RWPE2 (cell line): ENCODE data around the gene ETV3.
A peak's percentile ranks its signal among the peaks of the same experiment; 100 is the strongest.

Experiments used
- ATAC-seq: fragments of 200-7000 bp; cut with Tn5 transposase; 3 replicates; pipeline ENCODE4 v1.9.1; 2021; ENCODE audit warnings: low read depth
- DNase-seq: peaks from one replicate; pipeline ENCODE4 v3.0.0-alpha.2; 2020; ENCODE audit warnings: low spot score
- H3K27ac ChIP-seq: fragments of 450-650 bp; 2 replicates; pipeline ENCODE4 v1.5.1; 2017; ENCODE audit warnings: mild to moderate bottlenecking; ENCODE audit not compliant: poor library complexity, severe bottlenecking
- H3K27me3 ChIP-seq: fragments of 250-450 bp; sonication (Bioruptor Pico); 2 replicates; pipeline ENCODE4 v1.5.1; 2021; ENCODE audit warnings: mild to moderate bottlenecking, moderate library complexity; ENCODE audit not compliant: insufficient read depth, poor library complexity, severe bottlenecking
- H3K36me3 ChIP-seq: fragments of 250-450 bp; sonication (Bioruptor Pico); 2 replicates; pipeline ENCODE4 v1.5.1; 2020; ENCODE audit warnings: low read depth, mild to moderate bottlenecking, moderate library complexity
- H3K4me1 ChIP-seq: fragments of 250-450 bp; sonication (Bioruptor Pico); 2 replicates; pipeline ENCODE4 v1.5.1; 2021; ENCODE audit warnings: mild to moderate bottlenecking, moderate library complexity; ENCODE audit not compliant: insufficient read depth, poor library complexity, severe bottlenecking
- H3K4me3 ChIP-seq: fragments of 250-450 bp; sonication (Bioruptor Pico); 2 replicates; pipeline ENCODE4 v1.5.1; 2021; ENCODE audit warnings: mild to moderate bottlenecking, moderate library complexity; ENCODE audit not compliant: severe bottlenecking
- H3K9me3 ChIP-seq: fragments of 250-450 bp; sonication (Bioruptor Pico); 2 replicates; pipeline ENCODE4 v1.5.1; 2021; ENCODE audit warnings: mild to moderate bottlenecking, moderate library complexity; ENCODE audit not compliant: severe bottlenecking
- CTCF ChIP-seq: fragments of 450-650 bp; IDR thresholded peaks from one replicate; pipeline ENCODE4 v1.5.1; 2017; ENCODE audit warnings: mild to moderate bottlenecking, moderate library complexity; ENCODE audit not compliant: poor library complexity, severe bottlenecking

Gene ETV3

DNA sequence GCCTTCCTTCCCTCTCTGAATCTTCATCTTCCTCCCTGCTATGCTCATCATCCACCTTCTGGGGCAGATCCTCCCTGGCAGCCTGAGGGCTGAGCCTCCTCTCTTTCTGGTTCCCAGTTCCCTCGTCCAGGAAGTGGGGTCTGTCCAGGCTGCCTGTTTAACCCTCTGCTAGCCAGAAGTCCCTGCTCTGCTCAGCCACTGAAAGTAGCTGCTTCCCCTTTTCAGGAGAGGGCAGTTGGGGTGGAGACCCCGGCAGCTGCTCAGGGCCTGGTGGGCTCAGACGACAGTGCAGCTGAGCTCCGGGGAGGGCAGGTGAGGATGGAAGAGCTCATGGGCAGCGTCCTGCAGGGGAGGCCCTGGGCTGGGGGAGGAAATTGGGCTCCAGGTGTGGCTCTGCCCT lies 43.1 kb upstream of the ETV3 start:
- DNase-seq (no peak), ATAC-seq (no peak)
- H3K4me3 ChIP-seq, result no peak overlapping the region
- no peaks in the 10 kb centered on the region for H3K9me3 ChIP-seq
- H3K27ac ChIP-seq, result no peak overlapping the region
- TF ChIP-seq CTCF, result no peak
- H3K4me1 ChIP-seq, result no peaks in the 10 kb centered on the region
- H3K36me3 ChIP-seq, result no peaks in the 10 kb centered on the region
- H3K27me3 ChIP-seq, result no peaks in the 10 kb centered on the region

- no peaks in the 10 kb centered on the region for H3K27me3 ChIP-seq
- H3K4me3 ChIP-seq, result no peak overlapping the region
- H3K27ac ChIP-seq, result no peak overlapping the region
- no peaks in the 10 kb centered on the region for H3K4me1 ChIP-seq
- no peak for TF ChIP-seq CTCF
- ATAC-seq (no peak), DNase-seq (no peak)
- no peaks in the 10 kb centered on the region for H3K9me3 ChIP-seq
- no peaks in the 10 kb centered on the region for H3K36me3 ChIP-seq
Measured at GRCh38 chr1:157178490-157178889, 40.3 kb upstream of the ETV3 start.

DNA sequence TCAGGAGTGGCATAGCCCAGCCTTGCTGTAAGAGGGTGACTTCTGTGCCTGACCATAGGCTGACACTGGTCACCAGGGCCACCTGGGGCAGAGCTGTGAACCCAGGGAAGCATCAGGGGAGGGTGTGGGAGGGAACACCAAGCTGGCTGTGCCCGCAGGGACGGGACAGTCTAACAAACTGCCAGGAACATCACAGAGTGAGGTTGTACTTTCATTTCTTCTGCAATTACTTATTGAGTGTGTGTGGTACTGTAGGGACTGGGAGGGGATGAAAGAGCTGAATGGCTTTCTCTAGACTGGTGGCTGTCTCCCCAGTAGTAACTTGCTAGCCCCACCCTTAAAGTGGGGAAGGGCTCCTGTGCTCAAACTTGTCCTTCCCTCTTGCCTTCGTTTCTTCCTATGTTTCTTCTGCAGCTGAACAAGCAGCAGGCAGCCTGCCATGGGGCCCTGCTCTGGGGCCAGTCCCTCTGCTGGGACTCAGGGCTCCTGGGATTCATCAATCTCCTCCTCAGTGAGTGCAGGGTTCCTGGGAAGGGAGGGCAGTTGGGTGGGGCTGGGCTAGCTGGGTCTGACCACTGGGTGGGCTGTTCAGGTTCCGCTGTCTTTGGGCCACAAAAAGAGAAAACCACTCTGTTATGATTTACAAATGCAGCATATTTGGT lies 39.7 kb upstream of the ETV3 start:
- no peak for TF ChIP-seq CTCF
- no peak overlapping the region for H3K4me3 ChIP-seq
- no peak overlapping the region for H3K27ac ChIP-seq
- H3K27me3 ChIP-seq, result no peaks in the 10 kb centered on the region
- DNase-seq (no peak), ATAC-seq (0 out of 3 replicates have a peak, but pooled peaks have one; percentile 13)
- H3K9me3 ChIP-seq, result no peaks in the 10 kb centered on the region
- H3K4me1 ChIP-seq, result no peaks in the 10 kb centered on the region
- H3K36me3 ChIP-seq, result no peaks in the 10 kb centered on the region

- Histone ChIP-seq H3K4me1 (no peaks in the 10 kb centered on the region), H3K36me3 (no peaks in the 10 kb centered on the region), H3K4me3 (no peak overlapping the region), H3K27ac (no peak overlapping the region), H3K9me3 (no peaks in the 10 kb centered on the region), H3K27me3 (no peaks in the 10 kb centered on the region)
- no peak for TF ChIP-seq CTCF
- no peak for DNase-seq
- ATAC-seq, result no peak
Measured at GRCh38 chr1:157176591-157177121, 38.5 kb upstream of the ETV3 start.

- ATAC-seq, result no peak
Measured at GRCh38 chr1:157176016-157176415, 37.8 kb upstream of the ETV3 start.

More at GRCh38 chr1:157176016-157176415, 37.8 kb upstream of the ETV3 start:
- Histone ChIP-seq H3K9me3 (no peaks in the 10 kb centered on the region), H3K4me3 (no peak overlapping the region), H3K4me1 (no peaks in the 10 kb centered on the region), H3K36me3 (no peaks in the 10 kb centered on the region), H3K27me3 (no peaks in the 10 kb centered on the region), H3K27ac (no peak overlapping the region)
- TF ChIP-seq CTCF, result no peak
- no peak for DNase-seq
